SU-DHL-6 (cell line): ENCODE measurements around the gene ZPBP2.

ENCODE experiments used
- CTCF ChIP-seq: fragments of 200-600 bp; sonication (generic); IDR thresholded peaks from one replicate; pipeline ENCODE4 v1.5.1; 2017; ENCODE audit warnings: antibody characterized with exemption, mild to moderate bottlenecking, low read length, moderate library complexity; ENCODE audit not compliant: insufficient read depth, poor library complexity, severe bottlenecking
- EZH2phosphoT487 ChIP-seq: fragments of 200-600 bp; sonication (generic), shearing (Covaris generic); conservative IDR thresholded peaks from 2 replicates; pipeline ENCODE4 v1.6.1; 2018; ENCODE audit warnings: mild to moderate bottlenecking, antibody characterized with exemption, low read length, moderate library complexity, mixed read lengths

- TF ChIP-seq EZH2phosphoT487 (no peak), CTCF (peak; percentile 24)
Measured at GRCh38 chr17:39863918-39864746, 3.9 kb upstream of the ZPBP2 start, which contains the start of gene IKZF3.
